Colonic mucosa (tissue), 4 donors: ENCODE results near the gene SLC25A21. TPM values are rescaled to one million over a fixed set of nuclear protein-coding genes. Genes with fewer than 3 reads are reported as not detected.

ENCODE experiments used
- DNase-seq: peaks from one replicate; pipeline ENCODE4 v3.0.0-alpha.2; 2020
- H3K27ac ChIP-seq: fragments of 200-600 bp; one replicate; pipeline ENCODE4 v1.8.0; 2021
- H3K27me3 ChIP-seq: fragments of 200-600 bp; one replicate; pipeline ENCODE4 v1.8.0; 2021
- H3K36me3 ChIP-seq: fragments of 200-600 bp; one replicate; pipeline ENCODE4 v1.8.0; 2021
- H3K4me1 ChIP-seq: fragments of 200-600 bp; one replicate; pipeline ENCODE4 v1.8.0; 2021; ENCODE audit warnings: mild to moderate bottlenecking
- H3K4me3 ChIP-seq: fragments of 200-600 bp; one replicate; pipeline ENCODE4 v1.8.0; 2021
- H3K9ac ChIP-seq, 2 donors: one replicate each; pipeline ENCODE4 v1.7.0; 2013; ENCODE audit warnings: control low read depth in 2 of 2, low read depth in 2 of 2, low read length in 2 of 2
- H3K9me3 ChIP-seq: fragments of 200-600 bp; one replicate; pipeline ENCODE4 v1.8.0; 2021
- intact Hi-C: fragments of 100-400 bp; cut with DNase I; formaldehyde crosslinking; loops from one replicate; pipeline ENCODE4 v1.14.1; 2022
- total RNA-seq, 2 donors: library from RNA; stranded (reverse); fragmentation: NEBNext Ultra II Directional in 1 of 2; extraction: Animal tissue kit (Norgen Biotek cat#: 25700) in 1 of 2; gene quantifications; one replicate each; pipeline ENCODE4 v1.2.1, GENCODE V29; 2021
- TF ChIP-seq, protein P1 (sequence below): fragments of 200-600 bp; IDR thresholded peaks from one replicate; pipeline ENCODE4 v1.8.0; 2022; ENCODE audit warnings: antibody characterized with exemption, mild to moderate bottlenecking
- donor health status: healthy.
- donor health status: DM: no; HTN: no; CAD: no.
- donor health status: DM: no; HTN: no; CAD: no.

SLC25A21 gene
- total RNA-seq, 2 donors from 2014 or later = 0.77 to 0.82 TPM

DNA sequence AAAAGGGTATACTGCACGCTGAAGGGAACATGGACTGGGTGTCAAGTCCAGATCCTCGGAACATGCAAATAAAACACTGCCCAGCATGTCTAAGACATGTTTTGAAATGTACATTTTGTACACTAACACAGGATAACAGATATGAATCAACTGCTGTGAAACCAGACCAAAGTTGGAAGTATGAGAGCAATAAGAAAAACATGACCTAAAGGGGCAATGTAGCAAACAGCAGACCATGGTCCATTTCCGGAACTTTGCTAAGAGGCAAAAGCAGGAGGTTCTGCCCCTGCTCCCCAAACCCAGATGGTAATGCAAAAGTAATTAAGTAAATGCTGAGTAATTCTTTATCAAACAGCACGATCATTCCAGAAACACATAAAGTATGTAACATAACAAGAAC, 125.2 kb downstream of the SLC25A21 start:
- Histone ChIP-seq H3K27ac (no peak overlapping the region), H3K9ac (no peak overlapping the region), H3K27me3 (no peaks in the 10 kb centered on the region), H3K4me3 (no peak overlapping the region), H3K9me3 (no peaks in the 10 kb centered on the region), H3K4me1 (no peaks in the 10 kb centered on the region), H3K36me3 (no peaks in the 10 kb centered on the region)
- TF ChIP-seq, protein P1, sequence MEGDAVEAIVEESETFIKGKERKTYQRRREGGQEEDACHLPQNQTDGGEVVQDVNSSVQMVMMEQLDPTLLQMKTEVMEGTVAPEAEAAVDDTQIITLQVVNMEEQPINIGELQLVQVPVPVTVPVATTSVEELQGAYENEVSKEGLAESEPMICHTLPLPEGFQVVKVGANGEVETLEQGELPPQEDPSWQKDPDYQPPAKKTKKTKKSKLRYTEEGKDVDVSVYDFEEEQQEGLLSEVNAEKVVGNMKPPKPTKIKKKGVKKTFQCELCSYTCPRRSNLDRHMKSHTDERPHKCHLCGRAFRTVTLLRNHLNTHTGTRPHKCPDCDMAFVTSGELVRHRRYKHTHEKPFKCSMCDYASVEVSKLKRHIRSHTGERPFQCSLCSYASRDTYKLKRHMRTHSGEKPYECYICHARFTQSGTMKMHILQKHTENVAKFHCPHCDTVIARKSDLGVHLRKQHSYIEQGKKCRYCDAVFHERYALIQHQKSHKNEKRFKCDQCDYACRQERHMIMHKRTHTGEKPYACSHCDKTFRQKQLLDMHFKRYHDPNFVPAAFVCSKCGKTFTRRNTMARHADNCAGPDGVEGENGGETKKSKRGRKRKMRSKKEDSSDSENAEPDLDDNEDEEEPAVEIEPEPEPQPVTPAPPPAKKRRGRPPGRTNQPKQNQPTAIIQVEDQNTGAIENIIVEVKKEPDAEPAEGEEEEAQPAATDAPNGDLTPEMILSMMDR = no peak
- intact Hi-C loops = no loop called here
- DNase-seq = no peak

DNA sequence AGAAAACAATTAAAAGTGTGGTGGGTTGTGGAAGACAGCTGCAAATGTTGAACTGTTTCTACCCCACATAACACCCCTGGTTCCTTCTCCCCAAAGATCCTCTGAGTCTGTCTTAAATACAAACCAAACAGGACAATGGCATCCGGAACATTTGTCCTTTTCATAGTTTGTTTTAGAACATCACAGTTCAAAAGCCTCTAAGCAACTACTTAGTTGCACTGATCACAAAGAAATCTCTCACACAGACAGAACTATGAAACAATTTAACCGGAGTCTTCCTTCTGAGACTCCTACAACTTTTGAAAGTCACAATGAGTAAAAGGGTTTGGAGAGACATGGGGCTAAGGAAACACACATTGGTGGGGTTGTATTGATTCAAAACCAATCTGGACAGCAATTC, 125.6 kb downstream of the SLC25A21 start:
- Histone ChIP-seq H3K9me3 (no peaks in the 10 kb centered on the region), H3K4me1 (no peaks in the 10 kb centered on the region), H3K27me3 (no peaks in the 10 kb centered on the region), H3K9ac (no peak overlapping the region), H3K4me3 (no peak overlapping the region), H3K27ac (no peak overlapping the region), H3K36me3 (no peaks in the 10 kb centered on the region)
- no peak for DNase-seq
- intact Hi-C loops = no loop called here
- TF ChIP-seq, protein P1 = no peak

DNA sequence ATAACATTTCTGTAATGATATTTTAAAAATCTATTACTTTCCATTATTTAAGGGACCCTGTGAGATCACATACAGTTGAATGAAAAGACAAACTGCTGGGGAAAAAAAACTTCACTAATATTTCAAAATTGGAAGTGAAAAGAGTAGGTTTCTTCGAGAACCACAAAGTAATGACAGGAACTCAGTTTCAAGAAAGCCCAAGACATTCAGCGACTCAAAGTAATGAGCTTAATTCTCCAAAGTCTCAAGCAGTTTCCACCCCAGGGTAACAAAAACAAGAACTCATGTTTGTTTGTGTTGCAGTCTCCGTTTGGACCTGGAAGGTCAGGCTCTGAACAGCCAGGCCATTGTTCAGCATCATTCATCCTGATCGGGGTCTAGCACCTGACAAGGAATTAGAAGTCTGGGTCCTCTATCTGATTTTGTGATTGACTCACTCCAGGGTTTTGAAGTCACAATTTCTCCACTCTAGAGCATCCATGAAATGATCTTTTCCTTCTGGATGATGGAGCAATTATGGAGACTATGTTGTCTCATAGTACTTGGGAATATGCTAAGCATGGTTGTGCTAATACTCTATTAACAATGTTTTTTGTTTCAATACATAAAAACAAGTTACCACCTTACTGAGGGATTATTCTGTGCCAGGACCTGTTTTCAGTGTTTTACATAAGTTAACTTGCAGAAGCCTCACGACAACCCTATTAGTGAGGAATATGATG, 126.9 kb downstream of the SLC25A21 start:
- Histone ChIP-seq H3K4me3 (no peak overlapping the region), H3K27ac (no peak overlapping the region), H3K9ac (no peak overlapping the region), H3K9me3 (no peaks in the 10 kb centered on the region), H3K36me3 (no peaks in the 10 kb centered on the region), H3K4me1 (no peaks in the 10 kb centered on the region), H3K27me3 (no peaks in the 10 kb centered on the region)
- no peak for DNase-seq
- TF ChIP-seq, protein P1 = no peak
- intact Hi-C loops = no loop called here

DNA sequence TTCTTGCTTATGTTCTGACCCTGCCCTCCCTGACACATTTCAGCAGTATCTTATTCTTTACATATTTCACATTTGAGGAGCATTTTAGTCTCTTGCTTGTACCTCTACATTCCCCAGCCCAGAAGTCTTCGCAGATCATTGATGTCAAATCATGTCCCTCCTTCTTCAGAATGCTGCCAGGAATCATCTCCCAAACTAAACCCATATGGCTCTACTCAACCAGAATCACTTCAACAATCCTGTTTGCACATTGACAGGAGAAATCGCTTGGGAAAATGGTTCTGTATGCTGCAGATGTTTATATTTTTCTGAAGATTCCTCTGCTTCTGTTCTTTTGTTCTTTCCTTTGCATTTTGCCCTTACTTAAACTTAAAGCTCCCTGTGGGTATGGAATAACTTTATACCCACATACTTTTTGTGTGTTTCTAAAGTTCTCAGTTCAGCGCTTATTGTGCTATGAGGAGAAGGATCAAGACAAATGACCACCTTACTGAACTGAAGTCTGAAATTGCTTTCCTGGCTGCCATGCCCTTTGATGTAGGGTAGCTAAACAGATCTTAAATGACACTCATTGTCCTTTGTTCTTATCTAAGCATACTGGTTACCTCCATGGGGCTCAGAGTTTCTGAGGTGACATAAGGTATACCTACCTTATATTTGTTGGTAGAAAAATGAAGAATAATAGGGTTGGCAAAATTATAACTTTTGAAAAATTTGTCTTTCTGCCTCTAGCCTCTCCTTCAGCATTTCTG, 134.6 kb downstream of the SLC25A21 start:
- no peaks in the 10 kb centered on the region for H3K27me3 ChIP-seq
- TF ChIP-seq, protein P1 = no peak
- no peak for DNase-seq
- H3K36me3 ChIP-seq = no peaks in the 10 kb centered on the region
- no peak overlapping the region for H3K27ac ChIP-seq
- no peaks in the 10 kb centered on the region for H3K4me1 ChIP-seq
- intact Hi-C loops = no loop called here
- H3K4me3 ChIP-seq = no peak overlapping the region
- H3K9me3 ChIP-seq = no peaks in the 10 kb centered on the region
- H3K9ac ChIP-seq = no peak overlapping the region

DNA sequence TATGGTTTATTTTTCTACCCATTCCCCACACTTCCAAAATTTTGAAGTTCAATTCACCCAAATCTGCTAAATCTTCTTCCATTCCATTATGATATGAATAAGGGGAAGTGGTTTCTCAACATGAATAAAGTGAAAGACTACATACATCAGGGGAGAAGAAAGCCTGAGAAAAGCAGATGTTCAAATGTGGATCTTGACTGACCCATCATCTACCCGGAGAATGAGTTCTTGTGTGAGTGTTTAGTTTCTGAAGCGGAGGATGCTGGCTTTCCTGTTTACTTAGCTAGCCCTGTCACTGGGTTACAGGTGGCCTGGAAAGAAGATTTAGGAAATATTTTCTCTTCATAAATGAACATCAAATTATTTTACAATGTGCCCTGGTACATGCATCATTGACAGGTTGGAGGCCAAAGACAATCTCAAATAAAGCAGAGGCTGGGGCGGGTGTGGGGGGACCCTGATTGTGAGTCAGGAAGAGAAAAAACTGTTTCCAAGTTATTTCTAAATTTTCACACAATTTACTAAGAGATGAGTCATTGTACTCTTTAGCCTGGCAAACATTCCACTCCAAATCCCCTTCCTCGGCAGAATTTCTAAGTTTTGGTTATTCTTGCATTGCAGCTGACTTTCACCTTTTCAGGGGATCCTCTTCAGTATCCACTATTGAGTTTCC, 135.6 kb downstream of the SLC25A21 start:
- no peaks in the 10 kb centered on the region for H3K27me3 ChIP-seq
- H3K36me3 ChIP-seq = no peaks in the 10 kb centered on the region
- H3K4me1 ChIP-seq = no peaks in the 10 kb centered on the region
- TF ChIP-seq, protein P1 = no peak
- intact Hi-C loops = no loop called here
- no peak overlapping the region for H3K4me3 ChIP-seq
- no peak overlapping the region for H3K27ac ChIP-seq
- H3K9me3 ChIP-seq = no peaks in the 10 kb centered on the region
- H3K9ac ChIP-seq = no peak overlapping the region
- no peak for DNase-seq
